ENCODE data around the gene CTCFL.
A peak's percentile ranks its signal among the peaks of the same experiment; 100 is the strongest.

CTCFL gene

DNA sequence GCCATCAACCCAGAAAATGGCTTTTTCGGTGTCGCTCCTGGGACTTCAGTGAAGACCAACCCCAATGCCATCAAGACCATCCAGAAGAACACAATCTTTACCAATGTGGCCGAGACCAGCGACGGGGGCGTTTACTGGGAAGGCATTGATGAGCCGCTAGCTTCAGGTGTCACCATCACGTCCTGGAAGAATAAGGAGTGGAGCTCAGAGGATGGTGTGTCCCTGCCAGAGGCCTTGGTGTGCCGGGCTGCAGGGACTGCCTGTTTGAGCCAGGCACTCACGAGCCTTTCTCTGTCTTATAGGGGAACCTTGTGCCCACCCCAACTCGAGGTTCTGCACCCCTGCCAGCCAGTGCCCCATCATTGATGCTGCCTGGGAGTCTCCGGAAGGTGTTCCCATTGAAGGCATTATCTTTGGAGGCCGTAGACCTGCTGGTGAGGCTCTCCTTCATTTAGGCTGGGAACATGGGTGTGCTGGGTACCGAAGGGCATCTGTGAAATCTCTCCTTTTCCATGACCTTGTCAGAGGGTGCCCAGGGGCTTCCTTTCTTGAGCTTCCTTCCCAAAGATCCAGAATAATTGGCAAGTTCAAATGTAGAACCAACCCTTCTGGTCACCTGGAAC is 39.4 kb upstream of the CTCFL start:
- DNase-seq (ENCODE audit: low read depth) = no peak
- H3K4me3 ChIP-seq (ENCODE audit: control insufficient read depth, low read depth, low read length) = no peak overlapping the region
- TF ChIP-seq, protein P1, sequence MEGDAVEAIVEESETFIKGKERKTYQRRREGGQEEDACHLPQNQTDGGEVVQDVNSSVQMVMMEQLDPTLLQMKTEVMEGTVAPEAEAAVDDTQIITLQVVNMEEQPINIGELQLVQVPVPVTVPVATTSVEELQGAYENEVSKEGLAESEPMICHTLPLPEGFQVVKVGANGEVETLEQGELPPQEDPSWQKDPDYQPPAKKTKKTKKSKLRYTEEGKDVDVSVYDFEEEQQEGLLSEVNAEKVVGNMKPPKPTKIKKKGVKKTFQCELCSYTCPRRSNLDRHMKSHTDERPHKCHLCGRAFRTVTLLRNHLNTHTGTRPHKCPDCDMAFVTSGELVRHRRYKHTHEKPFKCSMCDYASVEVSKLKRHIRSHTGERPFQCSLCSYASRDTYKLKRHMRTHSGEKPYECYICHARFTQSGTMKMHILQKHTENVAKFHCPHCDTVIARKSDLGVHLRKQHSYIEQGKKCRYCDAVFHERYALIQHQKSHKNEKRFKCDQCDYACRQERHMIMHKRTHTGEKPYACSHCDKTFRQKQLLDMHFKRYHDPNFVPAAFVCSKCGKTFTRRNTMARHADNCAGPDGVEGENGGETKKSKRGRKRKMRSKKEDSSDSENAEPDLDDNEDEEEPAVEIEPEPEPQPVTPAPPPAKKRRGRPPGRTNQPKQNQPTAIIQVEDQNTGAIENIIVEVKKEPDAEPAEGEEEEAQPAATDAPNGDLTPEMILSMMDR (conservative IDR thresholded peaks at IDR 0.05; ENCODE audit: control insufficient read depth, insufficient read depth, low read depth, low read length) = no peak

DNA sequence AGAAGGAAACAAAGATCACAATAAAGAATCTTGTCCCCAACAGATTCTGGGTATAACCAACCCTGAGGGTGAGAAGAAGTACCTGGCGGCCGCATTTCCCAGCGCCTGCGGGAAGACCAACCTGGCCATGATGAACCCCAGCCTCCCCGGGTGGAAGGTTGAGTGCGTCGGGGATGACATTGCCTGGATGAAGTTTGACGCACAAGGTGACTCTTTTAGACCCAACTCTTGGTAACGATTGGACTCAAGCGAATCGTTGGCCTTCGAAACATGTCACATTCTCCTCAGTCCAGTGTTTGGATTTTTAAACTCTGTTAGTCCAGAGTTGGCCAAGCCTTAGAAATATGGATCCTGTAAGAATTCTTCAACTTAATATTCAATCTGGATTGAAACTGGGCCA is 38.6 kb upstream of the CTCFL start:
- TF ChIP-seq, protein P1 (conservative IDR thresholded peaks at IDR 0.05; ENCODE audit: control insufficient read depth, insufficient read depth, low read depth, low read length) = no peak
- H3K4me3 ChIP-seq (ENCODE audit: control insufficient read depth, low read depth, low read length) = no peak overlapping the region
- no peak for DNase-seq (ENCODE audit: low read depth)

DNA sequence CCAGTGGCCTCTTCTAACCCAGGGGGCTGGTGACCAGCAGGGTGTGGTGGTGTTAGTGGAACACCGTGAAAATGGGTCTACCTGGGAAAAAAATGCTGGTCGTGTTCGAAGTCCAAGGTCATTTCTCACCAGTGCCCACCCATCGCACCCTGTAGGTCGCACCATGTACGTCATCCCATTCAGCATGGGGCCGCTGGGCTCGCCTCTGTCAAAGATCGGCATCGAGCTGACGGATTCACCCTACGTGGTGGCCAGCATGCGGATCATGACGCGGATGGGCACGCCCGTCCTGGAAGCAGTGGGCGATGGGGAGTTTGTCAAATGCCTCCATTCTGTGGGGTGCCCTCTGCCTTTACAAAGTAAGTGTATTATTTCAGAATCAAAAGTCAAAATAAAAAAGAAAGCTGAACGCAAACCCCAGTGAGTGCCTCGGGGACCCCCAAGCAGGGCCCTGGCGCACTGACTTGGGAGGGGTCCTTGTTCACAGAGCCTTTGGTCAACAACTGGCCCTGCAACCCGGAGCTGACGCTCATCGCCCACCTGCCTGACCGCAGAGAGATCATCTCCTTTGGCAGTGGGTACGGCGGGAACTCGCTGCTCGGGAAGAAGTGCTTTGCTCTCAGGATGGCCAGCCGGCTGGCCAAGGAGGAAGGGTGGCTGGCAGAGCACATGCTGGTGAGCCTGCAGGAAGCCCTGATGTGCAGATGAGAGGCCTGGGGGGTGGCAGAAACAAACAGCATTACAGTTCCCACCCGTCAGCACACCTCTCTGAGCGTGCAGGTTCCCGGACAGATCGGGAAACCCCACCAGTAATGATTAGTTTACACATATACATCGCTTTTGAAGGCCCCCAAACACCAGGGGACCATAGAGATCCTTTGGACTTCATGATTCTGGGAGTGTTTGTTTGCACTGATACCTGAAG is 37.9 kb upstream of the CTCFL start:
- H3K4me3 ChIP-seq (ENCODE audit: control insufficient read depth, low read depth, low read length) = no peak overlapping the region
- no peak for DNase-seq (ENCODE audit: low read depth)
- TF ChIP-seq, protein P1 (conservative IDR thresholded peaks at IDR 0.05; ENCODE audit: control insufficient read depth, insufficient read depth, low read depth, low read length) = no peak

DNA sequence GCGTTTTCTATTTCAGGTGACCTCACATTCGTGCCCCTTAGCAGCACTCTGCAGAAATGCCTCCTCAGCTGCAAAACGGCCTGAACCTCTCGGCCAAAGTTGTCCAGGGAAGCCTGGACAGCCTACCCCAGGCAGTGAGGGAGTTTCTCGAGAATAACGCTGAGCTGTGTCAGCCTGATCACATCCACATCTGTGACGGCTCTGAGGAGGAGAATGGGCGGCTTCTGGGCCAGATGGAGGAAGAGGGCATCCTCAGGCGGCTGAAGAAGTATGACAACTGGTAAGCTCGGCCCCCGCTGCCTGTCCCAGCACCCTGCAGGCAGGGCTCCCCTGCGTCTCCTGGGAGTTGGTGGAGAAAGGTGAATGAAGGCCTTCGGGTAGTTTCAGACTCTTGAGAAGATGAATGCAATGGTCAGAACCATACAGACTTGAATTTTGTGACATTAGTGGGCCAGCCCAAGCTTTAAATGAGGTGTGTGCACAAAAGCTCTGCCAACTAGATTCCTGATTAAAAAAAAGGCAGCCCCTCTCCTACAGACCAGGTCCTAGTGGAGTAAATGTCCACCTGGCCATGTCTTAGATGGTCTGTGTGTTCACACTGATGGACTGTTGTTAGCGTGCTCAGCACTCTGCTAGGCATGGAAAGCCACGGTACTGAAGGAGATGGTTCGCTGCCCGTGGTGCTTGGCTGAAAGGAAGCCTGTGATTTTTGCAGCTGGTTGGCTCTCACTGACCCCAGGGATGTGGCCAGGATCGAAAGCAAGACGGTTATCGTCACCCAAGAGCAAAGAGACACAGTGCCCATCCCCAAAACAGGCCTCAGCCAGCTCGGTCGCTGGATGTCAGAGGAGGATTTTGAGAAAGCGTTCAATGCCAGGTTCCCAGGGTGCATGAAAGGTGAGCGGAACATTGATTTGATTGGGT is 36.7 kb upstream of the CTCFL start:
- TF ChIP-seq, protein P1 (conservative IDR thresholded peaks at IDR 0.05; ENCODE audit: control insufficient read depth, insufficient read depth, low read depth, low read length) = no peak
- H3K4me3 ChIP-seq (ENCODE audit: control insufficient read depth, low read depth, low read length) = no peak overlapping the region
- no peak for DNase-seq (ENCODE audit: low read depth)

DNA sequence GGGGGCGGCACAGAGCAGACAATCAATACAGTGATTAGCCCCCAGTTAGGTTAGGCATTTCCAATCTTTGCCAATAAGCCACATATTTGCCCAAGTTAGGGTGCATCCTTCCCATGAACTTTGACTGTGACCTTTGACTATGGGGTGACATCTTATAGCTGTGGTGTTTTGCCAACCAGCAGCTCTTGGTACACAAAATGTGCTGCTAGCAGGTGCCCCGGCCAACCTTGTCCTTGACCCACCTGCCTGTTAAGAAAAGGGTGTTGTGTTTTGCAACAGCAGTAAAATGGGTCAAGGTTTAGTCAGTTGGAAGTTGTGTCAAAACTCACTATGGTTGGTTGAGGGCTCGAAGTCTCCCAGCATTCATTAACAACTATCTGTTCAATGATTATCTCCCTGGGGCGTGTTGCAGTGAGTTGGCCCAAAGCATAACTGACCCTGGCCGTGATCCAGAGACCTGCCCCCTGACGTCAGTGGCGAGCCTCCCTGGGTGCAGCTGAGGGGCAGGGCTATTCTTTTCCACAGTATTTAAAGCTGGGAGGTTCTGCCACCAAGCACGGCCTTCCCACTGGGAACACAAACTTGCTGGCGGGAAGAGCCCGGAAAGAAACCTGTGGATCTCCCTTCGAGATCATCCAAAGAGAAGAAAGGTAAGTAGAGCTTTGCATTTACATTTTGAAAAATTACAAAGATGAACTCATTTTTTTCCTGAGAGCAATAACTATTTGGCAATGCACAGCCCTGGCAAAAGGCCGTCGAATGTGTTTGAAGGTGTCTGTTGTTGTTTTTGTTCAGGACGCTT is 35.8 kb upstream of the CTCFL start, which contains the start of gene PCK1:
Gene PCK1 (plus strand): TSS at position 557 of the 802 bp plus-strand sequence. CDS start 302 bp downstream, outside the sequence.
- TF ChIP-seq, protein P1 (conservative IDR thresholded peaks at IDR 0.05; ENCODE audit: control insufficient read depth, insufficient read depth, low read depth, low read length) = no peak
- H3K4me3 ChIP-seq (ENCODE audit: control insufficient read depth, low read depth, low read length) = no peak within 1 kb of the TSS
- DNase-seq (ENCODE audit: low read depth) = peak; percentile 28
